Thyroid gland (tissue), 4 donors: ENCODE results near the gene WNT8A.

ENCODE experiments used
- POLR2A ChIP-seq, 2 donors: fragments of 450-650 bp; IDR thresholded peaks; one replicate each; pipeline ENCODE4 v1.6.1; 2017; ENCODE audit warnings: antibody characterized with exemption in 2 of 2, mild to moderate bottlenecking in 2 of 2, moderate library complexity in 1 of 2
- TF ChIP-seq, protein P1 (sequence below), 6 experiments: fragments of 200-600 bp in 3 of 6; fragments of 450-650 bp in 3 of 6; sonication (generic) in 3 of 6; IDR thresholded peaks; one replicate each; pipeline ENCODE4 v1.5.1; 2016 to 2019; ENCODE audit warnings: antibody characterized with exemption in 6 of 6, mild to moderate bottlenecking in 2 of 6, inconsistent platforms in 1 of 6, moderate library complexity in 1 of 6

DNA sequence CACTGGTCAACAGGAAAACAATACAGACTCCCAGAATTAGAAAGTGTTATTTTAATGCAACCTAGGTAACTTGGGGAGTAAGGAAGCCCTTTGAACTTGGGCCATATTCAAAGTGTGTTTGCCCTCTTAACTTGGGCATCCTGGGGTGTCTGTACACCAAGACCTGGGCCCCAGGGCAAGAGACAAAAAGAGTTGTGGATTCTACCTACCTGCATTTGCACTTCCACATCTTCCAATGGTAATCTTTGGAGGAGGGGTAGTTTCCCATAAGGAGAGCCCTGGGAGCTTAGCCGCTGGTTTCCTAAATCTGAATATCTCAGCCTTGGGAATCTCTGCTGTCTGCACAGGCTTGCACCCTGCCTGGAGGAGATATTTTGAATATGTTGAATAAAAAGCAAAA is 8.5 kb downstream of the WNT8A start:
- TF ChIP-seq, protein P1, sequence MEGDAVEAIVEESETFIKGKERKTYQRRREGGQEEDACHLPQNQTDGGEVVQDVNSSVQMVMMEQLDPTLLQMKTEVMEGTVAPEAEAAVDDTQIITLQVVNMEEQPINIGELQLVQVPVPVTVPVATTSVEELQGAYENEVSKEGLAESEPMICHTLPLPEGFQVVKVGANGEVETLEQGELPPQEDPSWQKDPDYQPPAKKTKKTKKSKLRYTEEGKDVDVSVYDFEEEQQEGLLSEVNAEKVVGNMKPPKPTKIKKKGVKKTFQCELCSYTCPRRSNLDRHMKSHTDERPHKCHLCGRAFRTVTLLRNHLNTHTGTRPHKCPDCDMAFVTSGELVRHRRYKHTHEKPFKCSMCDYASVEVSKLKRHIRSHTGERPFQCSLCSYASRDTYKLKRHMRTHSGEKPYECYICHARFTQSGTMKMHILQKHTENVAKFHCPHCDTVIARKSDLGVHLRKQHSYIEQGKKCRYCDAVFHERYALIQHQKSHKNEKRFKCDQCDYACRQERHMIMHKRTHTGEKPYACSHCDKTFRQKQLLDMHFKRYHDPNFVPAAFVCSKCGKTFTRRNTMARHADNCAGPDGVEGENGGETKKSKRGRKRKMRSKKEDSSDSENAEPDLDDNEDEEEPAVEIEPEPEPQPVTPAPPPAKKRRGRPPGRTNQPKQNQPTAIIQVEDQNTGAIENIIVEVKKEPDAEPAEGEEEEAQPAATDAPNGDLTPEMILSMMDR (IDR thresholded peaks at IDR 0.05): no peak
- no peak for TF ChIP-seq POLR2A (IDR thresholded peaks at IDR 0.05)
